Psoas muscle (tissue), 8 donors: ENCODE data around the gene SLC25A10. TPM values are rescaled to one million over a fixed set of nuclear protein-coding genes. Genes with fewer than 3 reads are reported as not detected.

ENCODE experiments used
- ATAC-seq, 4 donors: fragments of 200-7000 bp; cut with Tn5 transposase; one replicate each; pipeline ENCODE4 v1.9.1; 2020; ENCODE audit warnings: moderate library complexity in 3 of 4, mild to moderate bottlenecking in 2 of 4
- DNase-seq, 2 donors: peaks; one replicate each; pipeline ENCODE4 v3.0.0-alpha.2; 2020
- H3K27ac ChIP-seq: fragments of 200-600 bp; one replicate; pipeline ENCODE4 v1.8.0; 2022
- H3K27me3 ChIP-seq, 3 donors: fragments of 200-600 bp in 1 of 3; one replicate each; pipeline versions ENCODE4 v1.6.1 to v1.8.0; 2013 to 2022; ENCODE audit warnings: low read length in 2 of 3, mild to moderate bottlenecking in 2 of 3, moderate library complexity in 1 of 3; ENCODE audit not compliant: insufficient read depth in 3 of 3
- H3K36me3 ChIP-seq, 2 donors: fragments of 200-600 bp in 1 of 2; one replicate each; pipeline versions ENCODE4 v1.6.1 to v1.8.0; 2013 to 2022; ENCODE audit warnings: low read depth in 1 of 2, mild to moderate bottlenecking in 1 of 2, moderate library complexity in 1 of 2; ENCODE audit not compliant: insufficient read depth in 1 of 2
- H3K4me1 ChIP-seq: fragments of 200-600 bp; one replicate; pipeline ENCODE4 v1.8.0; 2022
- H3K4me3 ChIP-seq: fragments of 200-600 bp; one replicate; pipeline ENCODE4 v1.8.0; 2022; ENCODE audit warnings: mild to moderate bottlenecking
- H3K9me3 ChIP-seq: fragments of 200-600 bp; one replicate; pipeline ENCODE4 v1.8.0; 2022
- CTCF ChIP-seq: fragments of 200-600 bp; IDR thresholded peaks from one replicate; pipeline ENCODE4 v1.8.0; 2022; ENCODE audit warnings: antibody characterized with exemption
- WGBS, 3 donors: extraction: QIAGEN DNeasy Blood & Tissue Kit; methylation state at CpG; one replicate each; pipeline versions ENCODE4 v1.1.6 to v1.1.7; 2013; 5-methylcytosine and 5-hydroxymethylcytosine counted together
- intact Hi-C, 2 donors: fragments of 100-400 bp; cut with DNase I; formaldehyde crosslinking; loops; one replicate each; pipeline versions ENCODE4 v1.11.0 to v1.14.2; 2022
- polyA plus RNA-seq, 3 donors: library from polyadenylated mRNA; stranded (reverse); fragments of 200-250 nt; gene quantifications; one replicate each; pipeline ENCODE4 v1.2.3, GENCODE V29; 2013
- total RNA-seq, 4 donors: library from RNA; stranded (reverse); fragmentation: NEBNext Ultra II Directional in 2 of 4; extraction: Animal tissue kit (Norgen Biotek cat#: 25700) in 2 of 4; gene quantifications; one replicate each; pipeline versions ENCODE4 v1.2.1 to v1.2.4, GENCODE V29; 2021 to 2023
- donor health status: healthy with polysubstance abuse.
- donor health status: DM: no; HTN: no; CAD: no; lungs with moderate emphysema.
- donor health status: Bipolar disorder and iron deficiency.
- donor health status: healthy.
- donor health status: DM: yes; HTN: yes; CAD: no.
- donor health status: DM: no; HTN: no; CAD: no.
- donor health status: DM: no; HTN: no; CAD: no.
- donor health status: DM: yes; HTN: yes; CAD: no.

Gene SLC25A10
- total and polyA plus RNA-seq, 7 donors: 2.4 to 7.0 (median 5.9) TPM

GRCh38 chr17:81681672-81682071, 30.4 kb upstream of the SLC25A10 start:
- Histone ChIP-seq H3K27ac (no peak overlapping the region), H3K9me3 (no peaks in the 10 kb centered on the region), H3K36me3 (peaks cover 0 to 19% of the 10 kb centered on the region in 2 donors), H3K27me3 (no peaks in the 10 kb centered on the region), H3K4me1 (peaks cover 15% of the 10 kb centered on the region), H3K4me3 (no peak overlapping the region)
- ATAC-seq (no peak), DNase-seq (peak in 1 of 2 donors; percentile 50)
- 45 to 50% (median 46%) methylated on average over 12 to 17 of the region's 17 CpGs for WGBS, 3 donors
- intact Hi-C loops: loop anchor here in 1 of 2 donors (5.0 kb wide), 1 partner anchor 44 kb away; the partner anchor contains the start of genes NPLOC4 and TSPAN10
- no peak for TF ChIP-seq CTCF

GRCh38 chr17:81682565-81683207, 29.4 kb upstream of the SLC25A10 start:
- DNase-seq: no peak
- Histone ChIP-seq H3K9me3 (no peaks in the 10 kb centered on the region), H3K4me1 (peaks cover 15% of the 10 kb centered on the region), H3K27me3 (no peaks in the 10 kb centered on the region), H3K36me3 (peaks cover 4 to 30% of the 10 kb centered on the region in 2 donors), H3K27ac (peak overlapping the region; percentile 84), H3K4me3 (peak overlapping the region; percentile 97)
- TF ChIP-seq CTCF: no peak
- intact Hi-C loops: loop anchor here in 1 of 2 donors (5.0 kb wide), 1 partner anchor 45 kb away; the partner anchor contains the start of genes NPLOC4 and TSPAN10
- no peak for ATAC-seq
- WGBS, 3 donors: 39 to 41% (median 41%) methylated on average over 19 of the region's 19 CpGs

DNA sequence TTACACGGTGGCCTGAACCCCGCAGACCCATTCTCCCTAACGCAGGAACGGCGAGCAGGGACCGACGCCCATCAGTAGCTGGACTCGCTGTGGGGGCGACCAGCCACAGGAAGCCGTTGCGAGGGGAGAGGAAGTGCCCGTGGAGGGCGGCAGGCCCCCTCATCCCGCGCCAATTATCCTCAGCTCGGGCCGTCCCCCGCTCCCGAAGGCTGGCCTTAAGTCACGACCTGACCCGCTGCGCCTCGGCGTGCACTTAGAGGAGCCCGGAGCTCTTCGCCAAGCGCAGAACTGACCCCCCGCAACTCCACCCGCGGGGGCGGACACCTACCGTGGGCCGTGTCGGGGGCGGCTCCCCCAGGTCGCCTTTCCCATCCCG, 28.9 kb upstream of the SLC25A10 start:
- 0 to 1% (median 1%) methylated on average over 33 to 37 of the region's 37 CpGs for WGBS, 3 donors
- H3K27me3 ChIP-seq: no peaks in the 10 kb centered on the region
- H3K9me3 ChIP-seq: no peaks in the 10 kb centered on the region
- DNase-seq (no peak), ATAC-seq (peak in 1 of 4 donors; percentile 4)
- peaks cover 15% of the 10 kb centered on the region for H3K4me1 ChIP-seq
- H3K36me3 ChIP-seq: peaks cover 8 to 35% of the 10 kb centered on the region in 2 donors
- peak overlapping the region; percentile 84 for H3K27ac ChIP-seq
- intact Hi-C loops: loop anchor here in 1 of 2 donors (5.0 kb wide), 1 partner anchor 46 kb away; the partner anchor contains the start of genes NPLOC4 and TSPAN10
- TF ChIP-seq CTCF: no peak
- H3K4me3 ChIP-seq: peak overlapping the region; percentile 97

- Histone ChIP-seq H3K4me3 (peak within 1 kb of the TSS; percentile 97), H3K4me1 (peaks cover 15% of the 10 kb centered on the region), H3K36me3 (peaks cover 8 to 41% of the 10 kb centered on the region in 2 donors), H3K9me3 (no peaks in the 10 kb centered on the region), H3K27ac (peak within 1 kb of the TSS; percentile 84), H3K27me3 (no peaks in the 10 kb centered on the region)
- ATAC-seq (peak; percentile 98 to 99 (median 98)), DNase-seq (peak; percentile 98 to 99)
- 0 to 1% (median 0%) methylated on average over 67 to 112 of the region's 112 CpGs for WGBS, 3 donors
- no peak for TF ChIP-seq CTCF
- intact Hi-C loops: loop anchor here in 1 of 2 donors (5.0 kb wide), 1 partner anchor 47 kb away; the partner anchor contains the start of genes NPLOC4 and TSPAN10
These were observed 28.3 kb upstream of the SLC25A10 start, which contains the start of the genes ARL16 and HGS for GRCh38 chr17:81683584-81684441. TSS of gene ARL16 (minus strand) at chr17:81683797. CDS start at chr17:81683753, 44 bp downstream. TSS of gene HGS (plus strand) at chr17:81684011. CDS start at chr17:81684067, 56 bp downstream.
